Measurements from ENCODE around the gene TXNL1. TPM values are rescaled to one million over a fixed set of nuclear protein-coding genes. Genes with fewer than 3 reads are reported as not detected.

Gene TXNL1
- total RNA-seq, 1 experiment from 2014 or later, result 54.5 TPM

- BruUV-seq (replicated peaks), result no TSS peak
- no peak overlapping the region for H3K27ac ChIP-seq
- H4K20me1 ChIP-seq (ENCODE audit: insufficient read depth), result no peaks in the 10 kb centered on the region
- no peak overlapping the region for H3K4me3 ChIP-seq
- no peaks in the 10 kb centered on the region for H3K9me2 ChIP-seq (ENCODE audit: insufficient read depth)
- DNase-seq, result no peak
- no peaks in the 10 kb centered on the region for H3K9me3 ChIP-seq (ENCODE audit: insufficient read depth, low read depth)
- H3K4me2 ChIP-seq, result no peak overlapping the region
- H3F3A ChIP-seq (ENCODE audit: insufficient read depth, low read depth), result no peaks in the 10 kb centered on the region
- no peaks in the 10 kb centered on the region for H3K4me1 ChIP-seq (replicated peaks; ENCODE audit: insufficient read depth)
- ChIA-PET POLR2A (ENCODE audit: unreplicated experiment) (no interaction called here), CTCF (no interaction called here)
- TF ChIP-seq EZH2 (IDR thresholded peaks at IDR 0.05; ENCODE audit: low read depth), result no peak
- no peak for TF ChIP-seq CTCF (conservative IDR thresholded peaks at IDR 0.05)
- H3K79me2 ChIP-seq (ENCODE audit: low read depth), result no peaks in the 10 kb centered on the region
- no peaks in the 10 kb centered on the region for H3K27me3 ChIP-seq (ENCODE audit: insufficient read depth, low read depth)
- intact Hi-C loops (cut with micrococcal nuclease; ENCODE audit: unreplicated experiment), result no loop called here
- H2AFZ ChIP-seq, result no peak overlapping the region
- H3K36me3 ChIP-seq (ENCODE audit: low read depth), result no peaks in the 10 kb centered on the region
Measured at GRCh38 chr18:56559044-56559443, 79.3 kb downstream of the TXNL1 start.

- no peak for DNase-seq
- TF ChIP-seq CTCF (conservative IDR thresholded peaks at IDR 0.05), result no peak
- no peak for TF ChIP-seq EZH2 (IDR thresholded peaks at IDR 0.05; ENCODE audit: low read depth)
- Histone ChIP-seq H3K27ac (no peak overlapping the region), H2AFZ (no peak overlapping the region), H3K79me2 (ENCODE audit: low read depth) (no peaks in the 10 kb centered on the region), H4K20me1 (ENCODE audit: insufficient read depth) (no peaks in the 10 kb centered on the region), H3F3A (ENCODE audit: insufficient read depth, low read depth) (no peaks in the 10 kb centered on the region), H3K27me3 (ENCODE audit: insufficient read depth, low read depth) (no peaks in the 10 kb centered on the region), H3K9me2 (ENCODE audit: insufficient read depth) (no peaks in the 10 kb centered on the region), H3K4me1 (replicated peaks; ENCODE audit: insufficient read depth) (no peaks in the 10 kb centered on the region), H3K4me3 (no peak overlapping the region), H3K9me3 (ENCODE audit: insufficient read depth, low read depth) (no peaks in the 10 kb centered on the region), H3K4me2 (no peak overlapping the region), H3K36me3 (ENCODE audit: low read depth) (no peaks in the 10 kb centered on the region)
- CTCF ChIA-PET, result no interaction called here
- no TSS peak for BruUV-seq (replicated peaks)
- intact Hi-C loops (cut with micrococcal nuclease; ENCODE audit: unreplicated experiment), result no loop called here
- POLR2A ChIA-PET (ENCODE audit: unreplicated experiment), result no interaction called here
Measured at GRCh38 chr18:56556907-56557306, 81.5 kb downstream of the TXNL1 start.

GRCh38 chr18:56550121-56550520 lies 88.3 kb downstream of the TXNL1 start:
- Histone ChIP-seq H4K20me1 (ENCODE audit: insufficient read depth) (no peaks in the 10 kb centered on the region), H3K4me2 (no peak overlapping the region), H2AFZ (no peak overlapping the region), H3F3A (ENCODE audit: insufficient read depth, low read depth) (no peaks in the 10 kb centered on the region), H3K27ac (no peak overlapping the region), H3K36me3 (ENCODE audit: low read depth) (no peaks in the 10 kb centered on the region), H3K9me2 (ENCODE audit: insufficient read depth) (no peaks in the 10 kb centered on the region), H3K4me3 (no peak overlapping the region), H3K79me2 (ENCODE audit: low read depth) (no peaks in the 10 kb centered on the region), H3K27me3 (ENCODE audit: insufficient read depth, low read depth) (no peaks in the 10 kb centered on the region), H3K9me3 (ENCODE audit: insufficient read depth, low read depth) (no peaks in the 10 kb centered on the region), H3K4me1 (replicated peaks; ENCODE audit: insufficient read depth) (no peaks in the 10 kb centered on the region)
- TF ChIP-seq CTCF (conservative IDR thresholded peaks at IDR 0.05) (no peak), EZH2 (IDR thresholded peaks at IDR 0.05; ENCODE audit: low read depth) (no peak)
- intact Hi-C loops (cut with micrococcal nuclease; ENCODE audit: unreplicated experiment), result no loop called here
- ChIA-PET CTCF (no interaction called here), POLR2A (ENCODE audit: unreplicated experiment) (no interaction called here)
- DNase-seq, result no peak
- BruUV-seq (replicated peaks), result no TSS peak

Other genes with a start within 250 kb of the TXNL1 start
- 5.9 and 7.7 TPM in 2 replicates for gene WDR7, start 12.8 kb upstream of the TXNL1 start, total RNA-seq (2021)

Data from PC-9 (cell line).